NCI-H460 (cell line): Measurements from ENCODE around the gene EMP3. TPM values are rescaled to one million over a fixed set of nuclear protein-coding genes. Genes with fewer than 3 reads are reported as not detected.
"Not testable (repeated sequence)": the region's sequence is repeated elsewhere in the genome, so short reads cannot be mapped to it uniquely, and the experiment has no call there.

Source experiments
- DNase-seq: peaks from one replicate; pipeline ENCODE4 v3.0.0-alpha.2; 2016; ENCODE audit warnings: low read depth; ENCODE audit errors: extremely low read depth
- polyA plus RNA-seq: library from polyadenylated mRNA; depleted of rRNA; stranded (reverse); fragments of >200 nt; gene quantifications from 2 replicates; pipeline ENCODE4 v1.2.3, GENCODE V29; 2014; cell fraction: nucleus; rRNA removed
- total RNA-seq: library from RNA; depleted of rRNA; stranded (reverse); fragments of >200 nt; shearing (Covaris generic); gene quantifications from 2 replicates; pipeline ENCODE4 v1.2.3, GENCODE V29; 2014; rRNA removed

EMP3 gene
- 80.7 and 84.7 TPM in 2 replicates for total RNA-seq
- polyA plus RNA-seq: 18.7 and 110 TPM in 2 replicates

GRCh38 chr19:48325265-48325910 is at the start of gene EMP3:
EMP3 (plus strand) TSS chr19:48325552; CDS start chr19:48326845, 1,293 bp downstream.
- peak; percentile 71 for DNase-seq

GRCh38 chr19:48279747-48280146 is 45.6 kb upstream of the EMP3 start:
- no peak for DNase-seq

- no peak for DNase-seq
These were observed 41.4 kb upstream of the EMP3 start for GRCh38 chr19:48283908-48284307.

GRCh38 chr19:48284896-48285295 is 40.5 kb upstream of the EMP3 start:
- DNase-seq: no peak

GRCh38 chr19:48287748-48288147 is 37.6 kb upstream of the EMP3 start:
- DNase-seq: no peak

GRCh38 chr19:48290401-48290770 is 35.0 kb upstream of the EMP3 start:
- peak; percentile 16 for DNase-seq

- peak; percentile 51 for DNase-seq
These were observed 34.4 kb upstream of the EMP3 start for GRCh38 chr19:48290771-48291488.

- not testable (repeated sequence) for DNase-seq
These were observed 33.9 kb upstream of the EMP3 start for GRCh38 chr19:48291489-48291815.

GRCh38 chr19:48292798-48293197 is 32.6 kb upstream of the EMP3 start:
- DNase-seq: no peak

- no peak for DNase-seq
These were observed 29.9 kb upstream of the EMP3 start for GRCh38 chr19:48295458-48295857.

GRCh38 chr19:48296963-48297734 is 28.2 kb upstream of the EMP3 start:
- no peak for DNase-seq

- DNase-seq: no peak
These were observed 27.4 kb upstream of the EMP3 start for GRCh38 chr19:48297975-48298374.

- DNase-seq: no peak
These were observed 23.3 kb upstream of the EMP3 start for GRCh38 chr19:48301886-48302599.

GRCh38 chr19:48302600-48302959 is 22.8 kb upstream of the EMP3 start:
- DNase-seq: no peak

- DNase-seq: no peak
These were observed 22.0 kb upstream of the EMP3 start for GRCh38 chr19:48303367-48303766.

GRCh38 chr19:48303866-48304265 is 21.5 kb upstream of the EMP3 start:
- no peak for DNase-seq

- no peak for DNase-seq
These were observed 16.4 kb upstream of the EMP3 start for GRCh38 chr19:48308631-48309586.

- DNase-seq: not testable (repeated sequence)
These were observed 15.6 kb upstream of the EMP3 start for GRCh38 chr19:48309731-48310130.

GRCh38 chr19:48310227-48310626 is 15.1 kb upstream of the EMP3 start:
- no peak for DNase-seq

GRCh38 chr19:48311384-48311783 is 14.0 kb upstream of the EMP3 start:
- DNase-seq: no peak
